H1 (cell line): ENCODE data around the gene MOG. TPM values are rescaled to one million over a fixed set of nuclear protein-coding genes. Genes with fewer than 3 reads are reported as not detected.

ENCODE experiments used
- ASH2L ChIP-seq: fragments of 200-600, 300-600 bp; sonication (generic); IDR thresholded peaks from one replicate; pipeline ENCODE4 v1.7.1; 2017; ENCODE audit warnings: low read length
- CBX8 ChIP-seq: fragments of 300-800, 300-1000 bp; sonication (generic); IDR thresholded peaks from 2 replicates; pipeline ENCODE4 v1.7.1; 2016; ENCODE audit warnings: low read depth, low read length, borderline replicate concordance
- CHD1 ChIP-seq: IDR thresholded peaks from 2 replicates; pipeline ENCODE4 v1.6.1; 2012; ENCODE audit warnings: low read depth, low read length, improper control_type of control experiment
- KDM5A ChIP-seq: fragments of 200-600 bp; IDR thresholded peaks from 2 replicates; pipeline ENCODE4 v1.7.1; 2012; ENCODE audit warnings: mild to moderate bottlenecking, low read length, inconsistent platforms, mixed read lengths
- NRF1 ChIP-seq: IDR thresholded peaks from 2 replicates; pipeline ENCODE4 v1.6.1; 2011; ENCODE audit warnings: mild to moderate bottlenecking, low read depth, low read length, improper control_type of control experiment
- POLR2A ChIP-seq, 2 experiments: IDR thresholded peaks; 1 replicate in 1 of 2; 2 replicates in 1 of 2; pipeline ENCODE4 v1.6.1; 2011; ENCODE audit warnings: low read depth in 2 of 2, low read length in 2 of 2, mild to moderate bottlenecking in 2 of 2; ENCODE audit errors: control extremely low read depth in 1 of 2
- TAF1 ChIP-seq: IDR thresholded peaks from 2 replicates; pipeline ENCODE4 v1.6.1; 2011; ENCODE audit warnings: mild to moderate bottlenecking, low read depth, low read length
- polyA plus RNA-seq, 7 experiments: library from polyadenylated mRNA; depleted of rRNA in 3 of 7; stranded (reverse) in 5 of 7; unstranded in 2 of 7; fragments of >200 nt in 5 of 7; fragments of 200-250 nt in 2 of 7; gene quantifications; 1 replicate in 5 of 7; 2 replicates in 1 of 7; 4 replicates in 1 of 7; pipeline versions ENCODE4 v1.2.1 to v1.2.3, GENCODE V29; 2011 to 2013; ENCODE audit warnings: missing spikeins in 2 of 7, mixed read lengths in 2 of 7
- total RNA-seq: library from RNA; stranded (reverse); fragmentation: NEBNext Ultra II Directional; extraction: Animal tissue kit (Norgen Biotek cat#: 25700); gene quantifications from 2 replicates; pipeline ENCODE4 v1.2.1, GENCODE V29; 2021
- TF ChIP-seq, protein P1 (sequence below): fragments of 300-600 bp; sonication (generic); IDR thresholded peaks from 2 replicates; pipeline ENCODE4 v1.7.1; 2012; ENCODE audit warnings: low read length, moderate library complexity, mild to moderate bottlenecking, inconsistent platforms; ENCODE audit not compliant: insufficient replicate concordance
- TF ChIP-seq, protein P2 (sequence below): IDR thresholded peaks from 2 replicates; pipeline ENCODE4 v1.6.1; 2011; ENCODE audit warnings: low read depth, mild to moderate bottlenecking, low read length; ENCODE audit not compliant: insufficient read depth

The MOG gene
- total and polyA plus RNA-seq, 2 of the 8 experiments (the other 6 are each of a cell fraction or from before 2014, with no cell fraction given), result 0.17 to 0.86 TPM

DNA sequence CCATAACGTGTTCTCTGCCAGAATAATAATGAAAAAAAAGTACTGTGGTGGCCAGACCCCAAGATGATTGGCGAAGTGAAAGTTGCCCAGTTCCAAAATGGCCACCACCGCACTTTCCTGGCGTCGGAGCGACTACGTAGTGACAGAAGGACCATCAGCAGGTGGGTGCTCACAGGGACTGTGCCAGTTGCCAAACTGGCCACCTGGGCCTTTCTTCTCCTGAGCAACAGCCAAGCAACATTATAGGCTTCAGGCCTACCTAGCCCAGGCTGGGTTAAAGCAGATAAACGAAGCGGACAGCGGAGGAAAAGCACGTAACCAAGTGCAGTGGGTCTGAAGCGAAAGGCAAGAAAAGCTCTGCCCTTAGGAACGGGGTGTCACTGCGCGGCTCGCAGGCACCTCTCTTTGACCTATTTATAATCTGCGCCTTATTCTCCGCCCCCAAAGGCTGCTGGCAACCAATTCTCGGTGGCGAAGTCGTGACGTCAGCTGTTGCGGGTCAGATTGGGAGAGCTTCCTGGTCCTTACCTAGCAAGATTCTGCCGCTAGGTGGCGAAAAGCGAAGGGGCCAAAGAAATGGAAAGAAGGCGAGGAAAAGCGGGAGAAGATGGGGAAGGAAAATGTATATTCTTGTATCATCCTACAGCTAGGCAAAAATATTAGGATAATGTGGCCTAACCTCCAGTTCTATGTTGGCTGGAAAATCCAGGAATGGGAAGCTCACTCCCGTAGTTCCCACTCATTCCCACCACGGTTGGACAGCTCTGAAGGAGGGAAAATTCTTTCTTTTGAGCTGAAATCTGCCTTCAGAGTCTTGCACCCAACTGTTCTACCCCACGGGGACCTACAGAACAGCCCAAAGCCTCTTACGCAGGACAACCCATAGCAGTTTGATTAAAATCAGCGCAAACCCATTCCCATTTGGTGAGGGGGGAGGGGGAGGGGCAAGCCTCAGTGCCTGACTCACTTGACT is 6.9 kb upstream of the MOG start (continued):
- TF ChIP-seq, protein P1, sequence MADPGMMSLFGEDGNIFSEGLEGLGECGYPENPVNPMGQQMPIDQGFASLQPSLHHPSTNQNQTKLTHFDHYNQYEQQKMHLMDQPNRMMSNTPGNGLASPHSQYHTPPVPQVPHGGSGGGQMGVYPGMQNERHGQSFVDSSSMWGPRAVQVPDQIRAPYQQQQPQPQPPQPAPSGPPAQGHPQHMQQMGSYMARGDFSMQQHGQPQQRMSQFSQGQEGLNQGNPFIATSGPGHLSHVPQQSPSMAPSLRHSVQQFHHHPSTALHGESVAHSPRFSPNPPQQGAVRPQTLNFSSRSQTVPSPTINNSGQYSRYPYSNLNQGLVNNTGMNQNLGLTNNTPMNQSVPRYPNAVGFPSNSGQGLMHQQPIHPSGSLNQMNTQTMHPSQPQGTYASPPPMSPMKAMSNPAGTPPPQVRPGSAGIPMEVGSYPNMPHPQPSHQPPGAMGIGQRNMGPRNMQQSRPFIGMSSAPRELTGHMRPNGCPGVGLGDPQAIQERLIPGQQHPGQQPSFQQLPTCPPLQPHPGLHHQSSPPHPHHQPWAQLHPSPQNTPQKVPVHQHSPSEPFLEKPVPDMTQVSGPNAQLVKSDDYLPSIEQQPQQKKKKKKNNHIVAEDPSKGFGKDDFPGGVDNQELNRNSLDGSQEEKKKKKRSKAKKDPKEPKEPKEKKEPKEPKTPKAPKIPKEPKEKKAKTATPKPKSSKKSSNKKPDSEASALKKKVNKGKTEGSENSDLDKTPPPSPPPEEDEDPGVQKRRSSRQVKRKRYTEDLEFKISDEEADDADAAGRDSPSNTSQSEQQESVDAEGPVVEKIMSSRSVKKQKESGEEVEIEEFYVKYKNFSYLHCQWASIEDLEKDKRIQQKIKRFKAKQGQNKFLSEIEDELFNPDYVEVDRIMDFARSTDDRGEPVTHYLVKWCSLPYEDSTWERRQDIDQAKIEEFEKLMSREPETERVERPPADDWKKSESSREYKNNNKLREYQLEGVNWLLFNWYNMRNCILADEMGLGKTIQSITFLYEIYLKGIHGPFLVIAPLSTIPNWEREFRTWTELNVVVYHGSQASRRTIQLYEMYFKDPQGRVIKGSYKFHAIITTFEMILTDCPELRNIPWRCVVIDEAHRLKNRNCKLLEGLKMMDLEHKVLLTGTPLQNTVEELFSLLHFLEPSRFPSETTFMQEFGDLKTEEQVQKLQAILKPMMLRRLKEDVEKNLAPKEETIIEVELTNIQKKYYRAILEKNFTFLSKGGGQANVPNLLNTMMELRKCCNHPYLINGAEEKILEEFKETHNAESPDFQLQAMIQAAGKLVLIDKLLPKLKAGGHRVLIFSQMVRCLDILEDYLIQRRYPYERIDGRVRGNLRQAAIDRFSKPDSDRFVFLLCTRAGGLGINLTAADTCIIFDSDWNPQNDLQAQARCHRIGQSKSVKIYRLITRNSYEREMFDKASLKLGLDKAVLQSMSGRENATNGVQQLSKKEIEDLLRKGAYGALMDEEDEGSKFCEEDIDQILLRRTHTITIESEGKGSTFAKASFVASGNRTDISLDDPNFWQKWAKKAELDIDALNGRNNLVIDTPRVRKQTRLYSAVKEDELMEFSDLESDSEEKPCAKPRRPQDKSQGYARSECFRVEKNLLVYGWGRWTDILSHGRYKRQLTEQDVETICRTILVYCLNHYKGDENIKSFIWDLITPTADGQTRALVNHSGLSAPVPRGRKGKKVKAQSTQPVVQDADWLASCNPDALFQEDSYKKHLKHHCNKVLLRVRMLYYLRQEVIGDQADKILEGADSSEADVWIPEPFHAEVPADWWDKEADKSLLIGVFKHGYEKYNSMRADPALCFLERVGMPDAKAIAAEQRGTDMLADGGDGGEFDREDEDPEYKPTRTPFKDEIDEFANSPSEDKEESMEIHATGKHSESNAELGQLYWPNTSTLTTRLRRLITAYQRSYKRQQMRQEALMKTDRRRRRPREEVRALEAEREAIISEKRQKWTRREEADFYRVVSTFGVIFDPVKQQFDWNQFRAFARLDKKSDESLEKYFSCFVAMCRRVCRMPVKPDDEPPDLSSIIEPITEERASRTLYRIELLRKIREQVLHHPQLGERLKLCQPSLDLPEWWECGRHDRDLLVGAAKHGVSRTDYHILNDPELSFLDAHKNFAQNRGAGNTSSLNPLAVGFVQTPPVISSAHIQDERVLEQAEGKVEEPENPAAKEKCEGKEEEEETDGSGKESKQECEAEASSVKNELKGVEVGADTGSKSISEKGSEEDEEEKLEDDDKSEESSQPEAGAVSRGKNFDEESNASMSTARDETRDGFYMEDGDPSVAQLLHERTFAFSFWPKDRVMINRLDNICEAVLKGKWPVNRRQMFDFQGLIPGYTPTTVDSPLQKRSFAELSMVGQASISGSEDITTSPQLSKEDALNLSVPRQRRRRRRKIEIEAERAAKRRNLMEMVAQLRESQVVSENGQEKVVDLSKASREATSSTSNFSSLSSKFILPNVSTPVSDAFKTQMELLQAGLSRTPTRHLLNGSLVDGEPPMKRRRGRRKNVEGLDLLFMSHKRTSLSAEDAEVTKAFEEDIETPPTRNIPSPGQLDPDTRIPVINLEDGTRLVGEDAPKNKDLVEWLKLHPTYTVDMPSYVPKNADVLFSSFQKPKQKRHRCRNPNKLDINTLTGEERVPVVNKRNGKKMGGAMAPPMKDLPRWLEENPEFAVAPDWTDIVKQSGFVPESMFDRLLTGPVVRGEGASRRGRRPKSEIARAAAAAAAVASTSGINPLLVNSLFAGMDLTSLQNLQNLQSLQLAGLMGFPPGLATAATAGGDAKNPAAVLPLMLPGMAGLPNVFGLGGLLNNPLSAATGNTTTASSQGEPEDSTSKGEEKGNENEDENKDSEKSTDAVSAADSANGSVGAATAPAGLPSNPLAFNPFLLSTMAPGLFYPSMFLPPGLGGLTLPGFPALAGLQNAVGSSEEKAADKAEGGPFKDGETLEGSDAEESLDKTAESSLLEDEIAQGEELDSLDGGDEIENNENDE, result no peak
- peak; percentile 83 for TF ChIP-seq ASH2L
- TF ChIP-seq, protein P2, sequence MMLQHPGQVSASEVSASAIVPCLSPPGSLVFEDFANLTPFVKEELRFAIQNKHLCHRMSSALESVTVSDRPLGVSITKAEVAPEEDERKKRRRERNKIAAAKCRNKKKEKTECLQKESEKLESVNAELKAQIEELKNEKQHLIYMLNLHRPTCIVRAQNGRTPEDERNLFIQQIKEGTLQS, result no peak
- TF ChIP-seq CHD1, result no peak
- TF ChIP-seq TAF1, result 0 out of 2 replicates have a peak, but pooled peaks have one; percentile 39
- TF ChIP-seq POLR2A (IDR thresholded peaks at IDR 0.05; ENCODE audit: control extremely low read depth in 1 of 2, low read depth in 2 of 2, low read length in 2 of 2), result peak in 1 of 2 experiments; percentile 93; a peak in 2 of 3 replicates
- TF ChIP-seq KDM5A, result peak; percentile 38; the same call in 1 of the 2 replicates
- TF ChIP-seq CBX8, result no peak
- no peak for TF ChIP-seq NRF1
